ENCODE results near the gene SLC15A3. TPM values are rescaled to one million over a fixed set of nuclear protein-coding genes. Genes with fewer than 3 reads are reported as not detected.
"Not testable (repeated sequence)": the region's sequence is repeated elsewhere in the genome, so short reads cannot be mapped to it uniquely, and the experiment has no call there.

SLC15A3 gene
- total RNA-seq, 1 experiment from 2014 or later, result 10.0 TPM

DNA sequence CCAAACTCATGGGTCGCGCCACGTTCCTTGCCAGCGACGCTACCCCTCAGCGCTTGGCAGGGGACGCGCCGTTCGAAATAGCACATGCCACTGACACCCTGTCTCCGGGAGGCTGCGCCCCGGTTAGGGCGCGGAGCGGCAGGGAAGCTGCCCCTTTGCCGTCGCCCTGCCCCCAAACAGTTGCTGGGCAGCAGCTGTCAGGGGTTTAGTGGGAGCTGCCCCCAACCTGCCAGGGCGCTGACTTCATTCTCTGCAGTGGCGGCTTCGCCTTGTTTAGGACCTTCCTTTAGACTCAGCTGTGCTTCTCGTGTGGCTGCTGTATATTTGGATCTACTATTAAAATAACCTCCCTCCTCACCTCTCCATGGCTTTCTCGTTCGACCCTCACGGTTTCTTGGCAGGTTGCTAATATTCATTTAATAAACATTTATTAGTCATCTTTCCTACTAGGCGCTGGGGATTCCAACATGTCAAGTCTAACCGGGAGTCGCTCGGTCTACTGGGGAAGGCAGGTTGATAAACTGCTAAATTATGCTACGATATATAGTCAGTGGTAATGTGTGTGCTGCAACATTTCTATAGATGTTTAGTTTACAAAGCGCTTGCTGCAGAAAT lies 37.2 kb downstream of the SLC15A3 start:
- DNase-seq (ENCODE audit: low read depth), result no peak

DNA sequence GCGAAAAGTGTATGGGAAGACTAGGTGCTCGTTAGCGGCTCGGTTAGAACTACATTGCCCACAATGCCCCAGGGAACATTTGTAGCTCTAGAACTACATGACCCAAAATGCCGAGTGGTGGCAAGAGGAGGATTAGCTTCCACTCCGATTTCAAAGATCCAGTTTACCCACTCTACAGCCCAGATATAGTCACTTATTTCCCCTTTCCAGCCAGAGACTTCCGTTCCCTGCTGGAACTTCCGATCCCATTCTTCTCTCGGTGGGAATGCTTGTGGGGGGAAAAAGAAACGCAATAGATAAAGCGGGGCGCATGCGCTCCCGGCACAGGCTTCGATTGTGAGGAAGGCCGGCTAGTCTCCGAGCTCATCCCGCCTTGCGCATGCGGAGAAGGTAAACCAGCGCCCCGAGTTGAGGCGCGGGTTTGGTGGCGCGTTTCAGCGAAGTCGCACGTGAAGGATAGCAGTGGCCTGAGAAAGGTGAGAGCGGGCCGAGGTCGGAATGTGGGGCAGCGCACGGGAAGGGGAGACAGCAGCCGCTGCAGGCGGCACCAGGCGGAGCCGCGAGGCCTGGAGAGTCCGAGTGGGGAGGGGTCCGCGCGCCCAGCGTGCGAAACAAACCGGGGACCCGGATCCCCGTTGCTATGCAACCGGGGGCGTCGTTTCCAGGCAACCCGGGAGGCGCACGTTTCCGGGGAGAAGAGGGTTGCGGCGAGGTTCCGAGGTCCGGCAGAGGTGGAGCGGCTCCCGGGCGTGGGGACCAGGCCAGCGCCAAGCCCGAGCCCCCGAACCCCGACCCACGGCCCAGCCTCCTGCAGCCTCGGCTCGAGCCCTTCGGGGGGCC lies 38.0 kb downstream of the SLC15A3 start, which contains the start of gene TMEM109:
TMEM109 (plus strand) TSS at position 366 of the 840 bp plus-strand sequence. CDS start 5,536 bp downstream, outside the sequence.
- peak; percentile 85 for DNase-seq (ENCODE audit: low read depth)

- DNase-seq (ENCODE audit: low read depth), result no peak
These were observed 39.0 kb downstream of the SLC15A3 start for GRCh38 chr11:60912851-60913528.

GRCh38 chr11:60912223-60912850 lies 39.6 kb downstream of the SLC15A3 start:
- no peak for DNase-seq (ENCODE audit: low read depth)

GRCh38 chr11:60910711-60911380 lies 41.1 kb downstream of the SLC15A3 start:
- DNase-seq (ENCODE audit: low read depth), result no peak

DNA sequence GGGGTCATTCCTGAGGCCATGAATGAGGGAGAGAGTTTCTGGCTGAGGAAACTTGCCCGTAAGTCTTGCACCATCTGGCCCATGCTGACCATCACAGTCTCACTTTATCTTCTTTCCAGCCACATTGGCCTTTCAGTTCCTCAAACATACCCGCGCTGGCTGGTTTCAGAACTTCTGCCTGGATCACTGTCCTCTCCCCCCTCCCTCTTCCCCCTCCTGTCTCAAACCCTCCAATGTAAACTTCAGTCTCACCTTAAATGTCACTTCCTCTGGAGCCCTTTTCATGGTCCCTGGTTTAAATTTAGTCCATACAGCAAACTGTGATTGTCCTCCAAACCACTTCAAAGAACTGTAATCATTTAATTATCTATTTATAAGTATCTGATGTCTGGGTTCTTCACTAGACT lies 41.7 kb downstream of the SLC15A3 start:
- DNase-seq (ENCODE audit: low read depth), result no peak

DNA sequence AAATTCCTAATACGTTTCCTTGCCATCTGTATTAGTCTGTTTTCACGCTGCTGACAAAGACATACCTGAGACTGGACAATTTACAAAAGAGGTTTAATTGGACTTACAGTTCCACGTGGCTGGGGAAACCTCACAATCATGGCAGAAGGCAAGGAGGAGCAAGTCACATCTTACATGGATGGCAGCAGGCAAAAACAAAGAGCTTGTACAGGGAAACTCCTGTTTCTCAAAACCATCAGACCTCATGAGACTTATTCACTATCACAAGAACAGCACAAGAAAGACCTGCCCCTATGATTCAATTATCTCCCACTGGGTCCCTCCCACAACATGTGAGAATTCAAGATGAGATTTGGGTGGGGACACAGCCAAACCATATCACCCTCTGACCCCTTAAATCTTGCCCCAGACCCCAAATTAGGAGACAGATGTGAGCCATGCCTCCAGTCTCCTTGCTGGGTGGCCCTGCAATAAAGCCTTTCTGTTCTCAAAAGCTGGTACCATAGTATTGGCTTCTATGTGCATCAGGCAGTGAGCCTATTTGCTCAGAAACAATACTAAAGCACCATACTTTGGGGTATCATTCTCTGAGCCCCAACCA lies 42.2 kb downstream of the SLC15A3 start:
- not testable (repeated sequence) for DNase-seq (ENCODE audit: low read depth)

DNA sequence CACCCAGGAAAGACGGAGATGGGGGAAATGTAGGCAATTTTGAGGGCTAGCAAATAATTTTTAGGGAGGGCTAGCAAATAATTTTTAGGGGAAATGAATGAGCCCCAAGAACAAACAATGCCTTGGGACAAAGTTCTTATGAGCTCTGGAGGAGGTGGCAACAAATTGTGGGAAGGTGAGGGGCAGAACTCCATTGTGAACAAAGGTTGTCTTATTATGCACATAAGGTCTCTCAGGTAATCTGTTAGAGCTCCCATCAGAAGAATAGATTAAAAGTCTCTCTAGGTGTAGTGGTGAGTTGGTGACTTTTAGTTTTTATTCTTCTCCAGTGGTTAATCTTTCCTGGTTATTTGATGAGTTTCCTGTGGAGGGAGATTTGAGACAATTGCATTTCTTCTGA lies 43.2 kb downstream of the SLC15A3 start:
- DNase-seq (ENCODE audit: low read depth), result no peak

DNA sequence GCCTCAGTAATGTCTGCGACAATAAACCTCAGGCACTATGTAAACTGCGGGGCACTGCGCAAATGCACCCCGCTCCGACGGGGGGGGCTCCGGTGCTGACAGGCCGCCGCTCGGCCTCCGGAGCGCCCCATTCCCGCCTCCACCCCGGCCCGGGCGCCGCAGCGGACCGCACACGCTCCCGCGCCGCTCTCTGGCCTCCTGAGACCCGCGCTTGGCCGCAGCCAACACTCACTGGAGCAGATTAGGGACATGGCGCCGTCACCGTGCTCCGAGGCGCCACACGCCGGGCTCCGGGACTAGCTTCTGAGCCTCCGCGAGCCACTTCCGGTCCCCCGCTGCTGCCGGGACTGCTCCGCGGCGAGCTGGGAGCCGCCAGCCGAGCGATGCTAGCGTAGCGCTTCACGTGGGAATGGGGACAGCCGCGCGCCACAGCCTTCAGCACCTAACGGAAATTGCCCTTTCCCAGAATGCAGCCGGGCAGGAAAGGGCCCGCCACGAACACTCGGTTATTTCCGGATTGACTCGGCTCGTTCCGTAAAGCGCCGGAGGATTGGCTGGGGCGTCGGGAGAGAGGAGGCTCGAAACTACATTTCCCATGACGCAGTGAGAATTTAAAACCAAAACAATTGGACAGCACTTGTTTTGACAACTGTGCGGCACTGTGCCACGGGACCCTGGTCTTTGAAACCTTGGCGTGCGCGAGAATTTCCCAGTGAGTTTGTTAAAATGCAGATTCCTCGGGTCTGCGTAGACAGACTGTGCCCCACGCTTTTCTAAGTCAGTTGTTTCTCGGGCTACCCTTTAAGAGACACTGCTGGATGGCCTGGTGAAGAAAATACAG lies 45.6 kb downstream of the SLC15A3 start, which contains the start of gene PRPF19:
PRPF19 (minus strand) TSS at position 454 of the 841 bp plus-strand sequence; CDS start at position 251, 203 bp downstream.
- DNase-seq (ENCODE audit: low read depth), result peak; percentile 94

- DNase-seq (ENCODE audit: low read depth), result peak; percentile 42
These were observed 46.3 kb downstream of the SLC15A3 start for GRCh38 chr11:60905551-60906113.

GRCh38 chr11:60905047-60905446 lies 46.9 kb downstream of the SLC15A3 start:
- peak; percentile 46 for DNase-seq (ENCODE audit: low read depth)

GRCh38 chr11:60902625-60903024 lies 49.4 kb downstream of the SLC15A3 start:
- no peak for DNase-seq (ENCODE audit: low read depth)

DNA sequence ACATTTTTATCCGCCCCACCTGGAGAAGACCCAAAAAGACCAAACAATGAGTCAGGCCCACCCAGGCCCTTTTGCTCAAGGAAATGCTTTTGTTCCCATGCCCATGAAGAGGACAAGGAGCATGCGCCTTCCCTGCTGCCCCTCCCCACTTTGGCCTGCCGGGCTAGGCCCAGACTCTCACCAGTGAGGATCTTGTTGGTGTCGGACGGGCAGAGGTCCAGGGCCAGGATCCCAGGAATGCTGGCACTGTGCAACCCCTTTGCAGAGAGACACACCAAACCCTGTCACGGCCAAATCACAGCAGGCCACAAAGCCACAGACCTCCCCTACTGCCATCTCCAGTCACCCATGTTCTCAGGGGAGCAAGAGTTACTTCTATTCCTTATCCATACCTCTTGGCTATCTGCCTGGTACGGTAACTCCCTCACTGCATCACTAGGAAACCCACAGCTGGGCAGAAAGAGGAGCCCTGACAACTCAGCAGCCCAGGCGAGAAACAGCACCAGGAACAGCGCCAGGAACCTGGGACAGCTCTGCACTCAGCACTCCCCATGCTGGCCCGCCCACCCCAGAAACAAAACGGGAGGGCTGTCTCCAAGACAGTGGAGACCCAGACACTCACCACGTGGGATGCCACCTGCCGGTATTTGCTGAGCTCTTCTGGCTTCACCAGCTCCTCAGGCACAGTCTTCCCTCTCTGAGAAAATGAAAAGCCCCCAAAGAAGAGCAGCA lies 51.1 kb downstream of the SLC15A3 start:
- no peak for DNase-seq (ENCODE audit: low read depth)

DNA sequence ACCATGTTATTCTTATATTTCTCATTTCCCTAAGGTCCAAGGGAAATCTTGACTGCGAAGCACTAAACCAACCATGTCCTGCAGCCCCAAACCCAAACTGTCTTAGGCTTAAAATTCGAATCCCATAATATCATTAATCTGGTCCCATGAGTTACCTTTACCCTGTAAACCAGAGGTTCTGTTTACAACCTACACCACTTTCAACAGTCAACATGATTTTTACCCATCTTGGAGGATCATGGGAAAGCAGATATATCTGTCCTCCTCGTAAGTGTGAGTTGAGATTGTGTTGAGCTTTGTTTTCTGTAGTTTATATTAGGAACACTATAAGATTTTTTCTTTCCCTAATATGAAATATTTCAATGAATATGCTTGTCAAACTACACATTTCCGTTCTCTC lies 52.0 kb downstream of the SLC15A3 start:
- no peak for DNase-seq (ENCODE audit: low read depth)

- DNase-seq (ENCODE audit: low read depth), result peak; percentile 63
These were observed 52.7 kb downstream of the SLC15A3 start for GRCh38 chr11:60899046-60899936.

- no peak for DNase-seq (ENCODE audit: low read depth)
These were observed 54.5 kb downstream of the SLC15A3 start for GRCh38 chr11:60897496-60897895.

DNA sequence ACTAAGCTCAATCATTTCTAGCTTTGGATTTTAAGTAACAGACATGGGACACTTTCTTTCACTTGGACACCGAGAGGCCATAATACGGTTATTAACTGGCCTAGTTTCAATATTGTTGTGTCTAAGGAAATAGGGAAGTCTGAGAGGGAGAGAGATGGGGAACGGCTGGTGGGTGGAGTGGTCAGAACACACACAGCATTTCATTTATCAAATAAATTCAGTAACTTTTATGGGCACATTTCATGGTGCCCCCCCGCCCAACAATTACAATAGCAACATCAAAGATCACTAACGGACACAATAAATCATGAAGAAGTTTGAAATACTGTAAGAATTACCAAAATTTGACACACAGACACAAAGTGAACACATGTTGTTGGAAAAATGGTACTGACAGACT lies 56.3 kb downstream of the SLC15A3 start:
- DNase-seq (ENCODE audit: low read depth), result no peak

All from RPMI7951 (cell line).